ENCODE data around the gene ARHGAP31.

GRCh38 chr3:119309591-119309990 lies 15.4 kb downstream of the ARHGAP31 start:
- TF ChIP-seq, protein P1, sequence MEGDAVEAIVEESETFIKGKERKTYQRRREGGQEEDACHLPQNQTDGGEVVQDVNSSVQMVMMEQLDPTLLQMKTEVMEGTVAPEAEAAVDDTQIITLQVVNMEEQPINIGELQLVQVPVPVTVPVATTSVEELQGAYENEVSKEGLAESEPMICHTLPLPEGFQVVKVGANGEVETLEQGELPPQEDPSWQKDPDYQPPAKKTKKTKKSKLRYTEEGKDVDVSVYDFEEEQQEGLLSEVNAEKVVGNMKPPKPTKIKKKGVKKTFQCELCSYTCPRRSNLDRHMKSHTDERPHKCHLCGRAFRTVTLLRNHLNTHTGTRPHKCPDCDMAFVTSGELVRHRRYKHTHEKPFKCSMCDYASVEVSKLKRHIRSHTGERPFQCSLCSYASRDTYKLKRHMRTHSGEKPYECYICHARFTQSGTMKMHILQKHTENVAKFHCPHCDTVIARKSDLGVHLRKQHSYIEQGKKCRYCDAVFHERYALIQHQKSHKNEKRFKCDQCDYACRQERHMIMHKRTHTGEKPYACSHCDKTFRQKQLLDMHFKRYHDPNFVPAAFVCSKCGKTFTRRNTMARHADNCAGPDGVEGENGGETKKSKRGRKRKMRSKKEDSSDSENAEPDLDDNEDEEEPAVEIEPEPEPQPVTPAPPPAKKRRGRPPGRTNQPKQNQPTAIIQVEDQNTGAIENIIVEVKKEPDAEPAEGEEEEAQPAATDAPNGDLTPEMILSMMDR (IDR thresholded peaks at IDR 0.05), result no peak
- TF ChIP-seq POLR2A (IDR thresholded peaks at IDR 0.05), result no peak

All from tibial nerve (tissue), 3 donors.